K562 (cell line): ENCODE data around the gene ZNF521. TPM values are rescaled to one million over a fixed set of nuclear protein-coding genes. Genes with fewer than 3 reads are reported as not detected.

Experiments
- ATAC-seq: fragments of 200-7000 bp; cut with Tn5 transposase; 3 replicates; pipeline ENCODE4 v1.9.1; 2020; ENCODE audit warnings: moderate library complexity
- BruUV-seq: library from RNA; stranded (reverse); fragments of 400-500 nt; replicated peaks from 2 replicates; lab custom pipeline; 2021; lab: Mats Ljungman, UMichigan
- CTCF ChIA-PET: fragments of 300-600 bp; formaldehyde crosslinking; extraction: SDS; loops from one replicate; lab custom pipeline; 2021; ENCODE audit warnings: low intra/inter-chr PET ratio; lab: Yijun Ruan, JAX
- POLR2A ChIA-PET: fragments of 300-600, 350-650 bp; sonication (Branson Sonifier 250); formaldehyde crosslinking; extraction: SDS; loops from one replicate; lab custom pipeline; 2021; ENCODE audit warnings: antibody characterized with exemption, inconsistent platforms; lab: Yijun Ruan, JAX
- DNase-seq, 4 experiments: peaks; one replicate each; pipeline versions ENCODE4 v3.0.0 to v3.0.0-alpha.2; 2011 to 2018; ENCODE audit warnings: low spot score in 3 of 4, mixed read lengths in 3 of 4; ENCODE audit errors: extremely low read depth in 1 of 4
- FAIRE-seq: peaks from 2 replicates; lab custom pipeline; 2011; peaks lifted over from hg19 to GRCh38; lab: Jason Lieb, UNC
- H2AFZ ChIP-seq: 2 replicates; pipeline ENCODE4 v1.6.0; 2011; ENCODE audit warnings: low read depth, low read length, control low read depth, inconsistent platforms
- H3K27ac ChIP-seq: fragments of 200-600 bp; 3 replicates; pipeline ENCODE4 v1.8.0; 2011; ENCODE audit warnings: low read depth, mild to moderate bottlenecking, control low read depth, inconsistent platforms, low read length, moderate library complexity, mixed read lengths; ENCODE audit errors: extremely low read depth
- H3K27me3 ChIP-seq, 2 experiments: fragments of 300-600 bp in 1 of 2; 2 replicates in 1 of 2; 3 replicates in 1 of 2; pipeline versions ENCODE4 v1.6.0 to v1.8.0; 2011; ENCODE audit warnings: inconsistent platforms in 2 of 2, low read length in 2 of 2, mild to moderate bottlenecking in 1 of 2, mixed read lengths in 1 of 2, moderate library complexity in 1 of 2; ENCODE audit not compliant: control insufficient read depth in 2 of 2, insufficient read depth in 2 of 2
- H3K36me3 ChIP-seq: fragments of 300-600 bp; 3 replicates; pipeline ENCODE4 v1.8.0; 2011; ENCODE audit warnings: mild to moderate bottlenecking, low read length, inconsistent platforms; ENCODE audit not compliant: control insufficient read depth, insufficient read depth
- H3K4me1 ChIP-seq, 2 experiments: fragments of 200-600 bp in 1 of 2; replicated peaks in 1 of 2; 2 replicates in 1 of 2; 3 replicates in 1 of 2; pipeline versions ENCODE4 v1.5.1 to v1.8.0; 2011; ENCODE audit warnings: inconsistent platforms in 2 of 2, low read length in 2 of 2, mild to moderate bottlenecking in 1 of 2, mixed read lengths in 1 of 2, moderate library complexity in 1 of 2; ENCODE audit not compliant: control insufficient read depth in 2 of 2, insufficient read depth in 2 of 2
- H3K4me2 ChIP-seq: 2 replicates; pipeline ENCODE4 v1.6.1; 2011; ENCODE audit warnings: low read length, control low read depth, inconsistent platforms, mixed read lengths; ENCODE audit not compliant: insufficient read depth
- H3K4me3 ChIP-seq: fragments of 200-600 bp; sonication (generic), shearing (Covaris generic); 2 replicates; pipeline ENCODE4 v1.5.1; 2016; ENCODE audit warnings: control low read depth, inconsistent platforms
- H3K79me2 ChIP-seq: fragments of 200-600 bp; 3 replicates; pipeline ENCODE4 v1.8.0; 2011; ENCODE audit warnings: low read length, inconsistent platforms; ENCODE audit not compliant: control insufficient read depth, insufficient read depth
- H3K9ac ChIP-seq, 2 experiments: 2 replicates each; pipeline versions ENCODE4 v1.6.0 to v1.6.1; 2011; ENCODE audit warnings: low read depth in 2 of 2, low read length in 2 of 2, control low read depth in 1 of 2, inconsistent platforms in 1 of 2, mild to moderate bottlenecking in 1 of 2, mixed read lengths in 1 of 2; ENCODE audit not compliant: insufficient read depth in 1 of 2
- H3K9me1 ChIP-seq: one replicate; pipeline ENCODE4 v1.6.0; 2011; ENCODE audit warnings: inconsistent platforms, mild to moderate bottlenecking, low read length, moderate library complexity; ENCODE audit not compliant: control insufficient read depth, insufficient read depth
- H3K9me3 ChIP-seq: replicated peaks from 2 replicates; pipeline ENCODE4 v1.5.1; 2011; ENCODE audit warnings: low read depth, low read length, inconsistent platforms; ENCODE audit not compliant: control insufficient read depth, insufficient read depth
- H4K20me1 ChIP-seq: replicated peaks from 2 replicates; pipeline ENCODE4 v1.6.1; 2011; ENCODE audit warnings: low read length, inconsistent platforms, mixed read lengths; ENCODE audit not compliant: control insufficient read depth, insufficient read depth
- CBX1 ChIP-seq: sonication (generic); IDR thresholded peaks from 2 replicates; pipeline ENCODE4 v1.6.1; 2016; ENCODE audit warnings: antibody characterized with exemption, low read depth, mild to moderate bottlenecking
- DNMT1 ChIP-seq: fragments of 450-650 bp; IDR thresholded peaks from 2 replicates; pipeline ENCODE4 v1.6.1; 2016; ENCODE audit warnings: antibody characterized with exemption, mild to moderate bottlenecking
- MTA1 ChIP-seq: fragments of 450-650 bp; IDR thresholded peaks from 2 replicates; pipeline ENCODE4 v1.6.1; 2017; ENCODE audit warnings: borderline replicate concordance
- NCOA2 ChIP-seq, 2 experiments: fragments of 450-650 bp; IDR thresholded peaks; 2 replicates each; pipeline ENCODE4 v1.6.1; 2018; ENCODE audit warnings: mild to moderate bottlenecking in 2 of 2, moderate library complexity in 1 of 2; ENCODE audit not compliant: partially characterized antibody in 2 of 2
- NCOR1 ChIP-seq: fragments of 450-650 bp; IDR thresholded peaks from 2 replicates; pipeline ENCODE4 v1.6.1; 2016; ENCODE audit warnings: mild to moderate bottlenecking, moderate library complexity
- RBFOX2 ChIP-seq: fragments of 200-400 bp; formaldehyde crosslinking; IDR thresholded peaks from 2 replicates; pipeline ENCODE4 v1.6.1; 2017; ENCODE audit warnings: low read depth, mild to moderate bottlenecking, low read length, moderate library complexity
- SMARCA5 ChIP-seq: fragments of 450-650 bp; IDR thresholded peaks from 2 replicates; pipeline ENCODE4 v1.6.1; 2016
- TARDBP ChIP-seq: fragments of 450-650 bp; IDR thresholded peaks from 2 replicates; pipeline ENCODE4 v1.6.1; 2016
- ZNF174 ChIP-seq: fragments of 250-450 bp; sonication (Bioruptor Pico); IDR thresholded peaks from 2 replicates; pipeline ENCODE4 v1.4.0; 2020; ENCODE audit warnings: mild to moderate bottlenecking
- ZNF282 ChIP-seq: sonication (generic); formaldehyde crosslinking; IDR thresholded peaks from 2 replicates; pipeline ENCODE4 v1.8.1; 2023; ENCODE audit warnings: missing genetic modification reagents
- ZNF609 ChIP-seq: sonication (generic); formaldehyde crosslinking; IDR thresholded peaks from 2 replicates; pipeline ENCODE4 v1.8.1; 2023; ENCODE audit warnings: missing genetic modification reagents, mild to moderate bottlenecking, borderline replicate concordance
- ZNF668 ChIP-seq: fragments of 250-450 bp; sonication (Bioruptor Pico); IDR thresholded peaks from 2 replicates; pipeline ENCODE4 v1.8.0; 2022; ENCODE audit warnings: mild to moderate bottlenecking, inconsistent platforms
- ZSCAN29 ChIP-seq: fragments of 450-650 bp; IDR thresholded peaks from 2 replicates; pipeline ENCODE4 v1.6.1; 2017
- WGBS: fragments of 100-300 bp; shearing (Covaris generic); methylation state at CpG from one replicate; pipeline ENCODE4 v1.1.6; 2016; ENCODE audit warnings: low coverage, mixed read lengths; ENCODE audit not compliant: insufficient coverage; ENCODE audit errors: missing lambda C conversion rate; 5-methylcytosine and 5-hydroxymethylcytosine counted together
- in situ Hi-C: fragments of 300-500 bp; cut with MboI; formaldehyde crosslinking; loops from 4 replicates; pipeline ENCODE4 v1.15.0; 2018; ENCODE audit warnings: inconsistent platforms, mixed read lengths
- intact Hi-C: fragments of 100-400 bp; cut with micrococcal nuclease; formaldehyde crosslinking; loops from 2 replicates; pipeline ENCODE4 v1.14.2; 2022
- polyA plus RNA-seq, 8 experiments: library from polyadenylated mRNA; depleted of rRNA in 4 of 8; stranded (reverse) in 5 of 8; unstranded in 3 of 8; fragments of >200 nt; fragmentation: Nextera tagmentation in 2 of 8; fragmentation: Illumina TruSeq in 1 of 8; extraction: Ambion mirVana in 2 of 8; extraction: Trizol in 1 of 8; gene quantifications; 2 replicates each; pipeline versions ENCODE4 v1.2.1 to v1.2.3, GENCODE V29; 2011 to 2014; ENCODE audit warnings: inconsistent platforms in 1 of 8, missing spikeins in 1 of 8
- total RNA-seq, 7 experiments: library from RNA; depleted of rRNA in 6 of 7; stranded (reverse); fragments of >200 nt in 6 of 7; fragmentation: Illumina TruSeq in 2 of 7; extraction: Trizol in 2 of 7; gene quantifications; 2 replicates each; pipeline versions ENCODE4 v1.2.1 to v1.2.3, GENCODE V29; 2011 to 2021; ENCODE audit warnings: low replicate concordance in 1 of 7

The ZNF521 gene
- total and polyA plus RNA-seq, 9 of the 15 experiments (the other 6 are each of a cell fraction or from before 2014, with no cell fraction given): 1.2 to 5.8 (median 1.6) TPM

- no peak for TF ChIP-seq ZNF609 (CRISPR knock-in tag)
Measured at GRCh38 chr18:25176518-25177042, 175.4 kb downstream of the ZNF521 start (continued).

- H3K9me1 ChIP-seq: no peaks in the 10 kb centered on the region
- DNase-seq (no peak), FAIRE-seq (no peak), ATAC-seq (no peak)
- H3K9me3 ChIP-seq: no peaks in the 10 kb centered on the region; the same call in 1 of the 2 replicates
- intact Hi-C loops: no loop called here
- H3K36me3 ChIP-seq: no peaks in the 10 kb centered on the region
- WGBS: 5% methylated on average over 10 of the region's 10 CpGs
- POLR2A ChIA-PET: no interaction called here
- no peak overlapping the region for H3K9ac ChIP-seq
- BruUV-seq: no TSS peak
- no peak overlapping the region for H3K27ac ChIP-seq
- in situ Hi-C loops: no loop called here
- TF ChIP-seq RBFOX2: no peak
- no peak for TF ChIP-seq NCOA2 (IDR thresholded peaks at IDR 0.05; ENCODE audit: partially characterized antibody in 2 of 2)
- no peak for TF ChIP-seq ZSCAN29
- TF ChIP-seq DNMT1: no peak
- no peak for TF ChIP-seq TARDBP
- no peak for TF ChIP-seq CBX1
- TF ChIP-seq ZNF174 (CRISPR knock-in tag): no peak
- TF ChIP-seq SMARCA5: no peak
- no peak for TF ChIP-seq MTA1
- no peak for TF ChIP-seq ZNF282 (CRISPR knock-in tag)
- TF ChIP-seq NCOR1: no peak
- no peak for TF ChIP-seq ZNF668
- H4K20me1 ChIP-seq: no peaks in the 10 kb centered on the region
- no peaks in the 10 kb centered on the region for H3K4me1 ChIP-seq
- no peak overlapping the region for H3K4me3 ChIP-seq
- no peak overlapping the region for H3K4me2 ChIP-seq
- H3K27me3 ChIP-seq: no peaks in the 10 kb centered on the region
- CTCF ChIA-PET: no interaction called here
- H3K79me2 ChIP-seq: no peaks in the 10 kb centered on the region
- H2AFZ ChIP-seq: no peak overlapping the region
Measured at GRCh38 chr18:25175558-25176517, 176.1 kb downstream of the ZNF521 start.
